ENCODE measurements around the gene PARD3. TPM values are rescaled to one million over a fixed set of nuclear protein-coding genes. Genes with fewer than 3 reads are reported as not detected.

PARD3 gene
- total and polyA plus RNA-seq, 3 donors from 2014 or later: 31.8 to 59.5 (median 49.5) TPM

- H3K9me3 ChIP-seq: no peaks in the 10 kb centered on the region
- WGBS, 2 donors: 75 to 80% methylated on average over 11 of the region's 11 CpGs
- no peaks in the 10 kb centered on the region for H3K27me3 ChIP-seq
- TF ChIP-seq POLR2A (IDR thresholded peaks at IDR 0.05): no peak
- TF ChIP-seq CTCF (IDR thresholded peaks at IDR 0.05): no peak
- DNase-seq: no peak
- intact Hi-C loops (cut with DNase I; ENCODE audit: low total_unique reads): no loop called here
- no peak overlapping the region for H3K27ac ChIP-seq
- no peaks in the 10 kb centered on the region for H3K36me3 ChIP-seq (ENCODE audit: low read depth, missing control alignments)
- no peak overlapping the region for H3K4me3 ChIP-seq
- no peaks in the 10 kb centered on the region for H3K4me1 ChIP-seq
These were observed 401.1 kb downstream of the PARD3 start for GRCh38 chr10:34413756-34414587.

GRCh38 chr10:34413214-34413613 is 401.9 kb downstream of the PARD3 start:
- Histone ChIP-seq H3K9me3 (no peaks in the 10 kb centered on the region), H3K4me3 (no peak overlapping the region), H3K4me1 (no peaks in the 10 kb centered on the region), H3K27ac (no peak overlapping the region), H3K36me3 (ENCODE audit: low read depth, missing control alignments) (no peaks in the 10 kb centered on the region), H3K27me3 (no peaks in the 10 kb centered on the region)
- TF ChIP-seq POLR2A (IDR thresholded peaks at IDR 0.05) (no peak), CTCF (IDR thresholded peaks at IDR 0.05) (no peak)
- intact Hi-C loops (cut with DNase I; ENCODE audit: low total_unique reads): no loop called here
- 94% methylated on average over 3 of the region's 3 CpGs for WGBS, 2 donors
- no peak for DNase-seq

- 96 to 98% methylated on average over 3 of the region's 3 CpGs for WGBS, 2 donors
- H3K9me3 ChIP-seq: no peaks in the 10 kb centered on the region
- TF ChIP-seq POLR2A (IDR thresholded peaks at IDR 0.05) (no peak), CTCF (IDR thresholded peaks at IDR 0.05) (no peak)
These were observed 406.1 kb downstream of the PARD3 start for GRCh38 chr10:34408956-34409355.

GRCh38 chr10:34408381-34408780 is 406.7 kb downstream of the PARD3 start:
- DNase-seq: no peak
- H3K9me3 ChIP-seq: no peaks in the 10 kb centered on the region
- no peaks in the 10 kb centered on the region for H3K4me1 ChIP-seq

More at GRCh38 chr10:34408956-34409355, 406.1 kb downstream of the PARD3 start:
- DNase-seq: no peak
- Histone ChIP-seq H3K4me1 (no peaks in the 10 kb centered on the region), H3K36me3 (ENCODE audit: low read depth, missing control alignments) (no peaks in the 10 kb centered on the region), H3K27ac (no peak overlapping the region), H3K27me3 (no peaks in the 10 kb centered on the region), H3K4me3 (no peak overlapping the region)
- intact Hi-C loops (cut with DNase I; ENCODE audit: low total_unique reads): no loop called here

More at GRCh38 chr10:34408381-34408780, 406.7 kb downstream of the PARD3 start:
- H3K4me3 ChIP-seq: no peak overlapping the region
- 86 to 87% methylated on average over 2 of the region's 2 CpGs for WGBS, 2 donors
- intact Hi-C loops (cut with DNase I; ENCODE audit: low total_unique reads): no loop called here
- no peak overlapping the region for H3K27ac ChIP-seq
- H3K27me3 ChIP-seq: no peaks in the 10 kb centered on the region
- TF ChIP-seq CTCF (IDR thresholded peaks at IDR 0.05) (no peak), POLR2A (IDR thresholded peaks at IDR 0.05) (no peak)
- H3K36me3 ChIP-seq (ENCODE audit: low read depth, missing control alignments): no peaks in the 10 kb centered on the region
